ENCODE measurements around the gene EIF4A2.

The EIF4A2 gene

DNA sequence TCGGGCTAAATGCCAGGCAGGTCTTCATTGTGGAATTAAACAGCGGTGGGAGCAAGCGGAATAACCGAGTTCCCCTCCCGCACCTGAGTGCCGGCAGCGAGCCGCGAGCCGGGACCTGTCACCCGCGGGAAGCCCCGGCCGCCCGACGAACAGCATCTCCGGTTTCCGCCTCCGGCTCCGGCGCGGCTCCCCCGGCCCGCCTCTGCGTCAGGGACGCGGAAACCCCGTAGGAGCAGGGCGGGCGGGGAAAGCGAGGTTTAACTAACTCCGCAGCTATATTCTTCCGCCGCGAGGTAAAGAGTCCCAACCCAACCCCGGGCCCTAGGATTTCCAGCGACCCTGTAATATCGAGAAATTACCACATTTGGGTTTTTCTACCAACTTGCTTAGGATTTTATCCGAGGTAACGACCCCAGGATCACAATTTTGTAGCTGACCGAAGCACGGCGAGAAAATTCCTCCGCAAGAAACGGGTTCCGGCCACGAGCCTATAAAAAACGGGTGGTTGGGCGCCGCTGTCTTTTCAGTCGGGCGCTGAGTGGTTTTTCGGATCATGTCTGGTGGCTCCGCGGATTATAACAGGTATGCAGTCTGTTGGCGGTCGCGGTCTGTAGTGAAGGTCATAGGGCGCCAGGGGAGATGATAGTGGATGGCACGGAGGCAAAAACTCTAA is at the start of gene EIF4A2:
EIF4A2 (plus strand) TSS at position 520 of the 673 bp plus-strand sequence; CDS start at position 554, 34 bp downstream.
- peak; percentile 97 for DNase-seq

DNA sequence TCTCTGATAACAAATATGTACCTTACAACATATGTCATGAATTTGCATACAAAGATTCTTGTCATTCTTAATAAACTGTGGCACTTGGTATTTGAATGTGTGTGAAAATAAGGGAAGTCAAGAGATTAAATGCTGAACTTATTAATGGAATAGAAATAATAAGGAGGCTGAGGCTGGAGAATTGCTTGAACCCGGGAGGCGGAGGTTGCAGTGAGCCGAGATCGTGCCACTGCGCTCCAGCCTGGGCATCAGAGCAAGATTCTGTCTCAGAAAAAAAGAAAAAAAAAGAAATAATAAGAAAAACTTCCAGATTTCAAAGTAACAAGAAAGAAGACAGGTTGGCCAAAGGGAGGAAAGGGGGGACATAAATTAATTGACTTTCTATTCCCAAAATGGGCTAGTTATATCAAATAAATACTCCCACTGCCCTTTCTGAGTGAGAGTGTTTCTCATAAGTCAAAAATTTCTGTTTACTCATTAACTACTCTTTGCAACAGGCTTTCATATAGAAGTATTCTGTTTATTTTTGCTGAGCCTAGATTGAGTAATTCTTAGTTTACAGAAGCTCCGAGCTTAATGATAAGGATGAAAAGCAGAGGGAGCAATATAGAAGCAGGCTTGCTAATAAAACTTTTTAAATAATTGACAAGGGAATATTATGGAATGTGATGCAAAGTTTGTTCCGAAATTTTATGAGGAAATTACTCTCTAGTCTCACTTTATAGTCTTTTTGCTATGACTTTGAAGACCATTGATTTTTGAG is 40.6 kb upstream of the EIF4A2 start:
- no peak for DNase-seq

DNA sequence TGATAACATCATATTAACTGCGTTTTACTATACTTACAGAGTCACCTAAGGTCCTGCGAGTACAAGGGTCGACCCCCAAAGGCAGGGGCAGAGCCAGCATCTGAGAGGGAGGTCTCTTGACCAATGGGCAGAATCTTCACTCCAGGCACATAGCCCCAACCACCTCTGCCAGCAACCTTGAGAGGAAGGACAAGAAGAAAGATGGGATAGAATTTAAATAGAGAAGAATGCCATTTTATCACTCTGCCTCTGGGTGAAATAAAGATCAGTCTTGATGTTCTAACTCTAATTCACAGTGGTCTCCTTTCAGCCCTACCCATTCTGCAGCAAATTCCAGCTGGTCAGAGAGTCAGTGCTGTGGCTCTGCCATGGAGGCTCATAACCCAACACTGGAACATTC is 39.7 kb upstream of the EIF4A2 start:
- DNase-seq = no peak

DNA sequence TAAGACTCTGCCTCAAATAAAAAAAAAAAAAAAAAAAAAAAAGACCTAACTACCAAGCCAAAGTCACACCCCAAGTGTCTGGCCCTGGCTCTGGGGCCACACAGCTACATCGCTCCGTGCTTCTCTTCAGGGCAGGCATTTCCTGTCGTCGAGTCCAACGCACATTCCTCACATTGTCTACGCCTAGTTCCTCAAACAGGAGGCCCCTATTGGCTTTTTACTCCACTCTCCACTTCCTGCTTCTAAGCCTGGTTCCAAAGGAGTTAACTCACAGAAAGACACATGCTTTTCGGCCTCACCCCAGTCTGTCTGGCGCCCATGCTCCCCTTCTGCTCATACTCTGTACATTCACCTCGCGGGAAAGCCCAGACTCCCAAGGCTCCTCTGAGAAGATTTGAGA is 37.4 kb upstream of the EIF4A2 start:
- DNase-seq = no peak

- DNase-seq = no peak
These were observed 33.1 kb upstream of the EIF4A2 start for GRCh38 chr3:186750316-186750715.

- no peak for DNase-seq
These were observed 31.9 kb upstream of the EIF4A2 start for GRCh38 chr3:186751480-186751879.

GRCh38 chr3:186754006-186754405 is 29.4 kb upstream of the EIF4A2 start:
- no peak for DNase-seq

DNA sequence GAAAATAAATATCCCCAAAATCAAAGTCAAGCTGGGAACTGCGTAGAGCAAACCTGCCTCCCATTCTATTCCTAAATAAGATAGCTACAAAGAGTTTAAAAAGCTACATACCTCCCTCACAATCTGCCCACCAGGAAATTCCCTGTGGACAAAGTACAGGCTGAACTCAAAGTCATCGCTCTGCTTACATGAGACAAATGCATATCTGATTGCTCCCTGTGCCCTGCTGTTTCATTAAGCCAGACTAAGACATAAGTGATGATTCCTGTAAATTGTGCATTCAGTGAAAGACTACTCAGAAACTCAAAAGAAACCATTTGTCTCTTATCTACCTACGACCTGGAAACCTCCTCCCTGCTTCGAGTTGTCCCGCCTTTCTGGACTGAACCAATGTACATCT is 28.5 kb upstream of the EIF4A2 start:
- no peak for DNase-seq

DNA sequence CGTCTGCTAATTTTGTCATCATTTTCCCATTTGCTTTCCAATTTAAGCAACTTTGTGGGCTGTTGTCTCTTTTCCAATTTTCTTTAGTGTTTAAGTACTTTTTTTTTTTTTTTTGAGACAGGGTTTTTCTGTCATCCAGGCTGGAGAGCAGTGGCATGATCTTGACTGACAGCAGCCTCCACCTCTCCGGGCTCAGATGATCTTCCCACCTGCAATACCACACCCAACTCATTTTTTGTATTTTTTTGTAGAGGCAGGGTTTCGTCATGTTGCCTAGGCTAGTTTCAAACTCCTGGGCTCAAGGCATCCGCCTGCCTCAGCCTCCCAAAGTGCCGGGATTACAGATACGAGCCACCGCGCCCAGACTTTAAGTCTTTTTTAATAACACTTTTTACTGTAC is 26.2 kb upstream of the EIF4A2 start:
- no peak for DNase-seq

DNA sequence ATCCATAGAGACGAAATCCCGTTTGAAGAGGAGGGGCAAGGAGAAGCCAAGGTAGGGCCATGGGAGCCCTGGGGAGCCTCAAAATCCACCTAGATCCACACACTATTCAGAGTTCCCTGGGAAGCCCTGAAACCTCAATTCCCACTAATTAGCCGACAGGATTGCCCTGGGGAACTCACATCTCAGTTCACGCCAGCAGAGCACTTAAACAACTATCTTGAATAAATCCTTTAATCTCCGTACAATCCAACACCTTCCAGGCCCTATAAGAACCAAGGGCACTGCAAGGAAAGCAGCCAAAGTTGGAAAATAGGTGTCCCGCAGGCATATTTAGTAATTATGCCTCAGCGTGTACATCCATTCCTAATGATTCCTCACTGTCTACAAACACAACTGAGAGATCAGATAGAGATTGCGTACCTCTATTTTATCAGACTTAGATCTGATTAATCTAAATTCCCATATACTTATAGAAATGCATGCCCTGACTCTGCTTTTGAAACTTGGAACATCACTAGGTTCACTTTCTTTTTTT is 25.6 kb upstream of the EIF4A2 start:
- no peak for DNase-seq

- DNase-seq = no peak
These were observed 24.0 kb upstream of the EIF4A2 start for GRCh38 chr3:186759231-186759930.

- DNase-seq = no peak
These were observed 23.1 kb upstream of the EIF4A2 start for GRCh38 chr3:186760141-186760833.

GRCh38 chr3:186760897-186761447 is 22.4 kb upstream of the EIF4A2 start:
- no peak for DNase-seq

- DNase-seq = no peak
These were observed 11.1 kb upstream of the EIF4A2 start for GRCh38 chr3:186772281-186772694.

GRCh38 chr3:186772701-186773417 is 10.5 kb upstream of the EIF4A2 start:
- DNase-seq = peak; percentile 87

DNA sequence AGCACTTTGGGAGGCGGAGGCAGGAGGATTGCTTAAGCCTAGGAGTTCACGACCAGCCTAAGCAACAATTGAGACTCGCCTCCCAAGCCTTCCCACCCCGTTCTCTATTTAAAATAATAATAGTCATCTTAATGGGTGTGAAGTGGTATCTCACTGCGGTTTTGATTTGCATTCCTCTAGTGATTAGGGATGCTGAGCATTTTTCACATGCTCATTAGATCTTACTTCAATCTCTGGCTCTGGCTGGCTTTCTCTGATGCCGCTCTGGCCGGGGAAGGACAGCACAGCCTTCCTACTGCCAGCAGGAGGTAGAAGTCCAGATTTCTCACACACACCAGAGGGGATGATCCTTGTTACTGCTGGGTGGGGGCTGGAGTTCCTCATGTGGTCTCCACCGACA is 7.4 kb upstream of the EIF4A2 start:
- DNase-seq = no peak

DNA sequence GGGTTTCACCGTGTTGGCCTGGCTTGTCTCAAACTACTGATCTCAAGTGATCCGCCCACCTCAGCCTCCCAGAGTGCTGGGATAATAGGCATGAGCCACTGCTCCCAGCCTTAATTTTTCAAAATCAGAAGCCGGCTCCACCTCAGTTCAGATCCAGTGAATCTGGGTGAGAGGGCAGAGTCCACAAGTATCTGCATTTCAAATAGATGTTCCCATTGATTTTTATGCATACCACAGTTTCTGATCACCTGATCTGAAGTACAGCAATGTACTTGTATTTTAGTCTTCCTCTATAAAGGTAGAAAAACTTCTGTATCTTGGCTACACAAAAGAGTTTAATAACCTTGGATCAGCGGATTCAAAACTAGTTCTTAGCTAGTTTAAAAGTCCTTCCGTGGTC is 4.2 kb upstream of the EIF4A2 start:
- DNase-seq = no peak

DNA sequence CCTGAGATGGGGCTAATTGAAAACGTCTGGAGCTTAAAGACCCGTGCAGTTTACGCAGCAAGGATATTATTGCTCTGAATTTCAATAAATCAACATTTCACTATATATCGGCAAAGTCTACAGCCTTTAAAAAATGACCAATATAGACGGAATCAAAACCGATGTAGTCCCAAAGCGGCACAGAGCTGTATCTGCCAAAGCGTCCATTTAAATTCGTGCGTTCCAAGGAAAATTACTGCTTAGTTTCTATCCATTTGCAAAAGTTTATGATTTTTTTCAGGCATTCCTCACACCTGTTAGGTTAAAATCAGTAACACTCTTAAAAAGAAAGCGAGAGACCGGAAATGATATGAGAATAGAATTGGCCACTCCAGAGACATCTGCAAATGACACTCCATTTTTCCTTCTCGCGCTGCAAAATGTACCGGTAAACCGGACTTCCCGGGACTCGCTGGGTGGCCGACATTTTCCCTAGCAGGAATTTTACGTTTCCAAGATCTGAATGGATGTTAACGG is 777 bp upstream of the EIF4A2 start:
- no peak for DNase-seq

GRCh38 chr3:186783731-186784515 is 546 bp downstream of the EIF4A2 start:
- peak; percentile 93 for DNase-seq

GRCh38 chr3:186784820-186785494 is 1.6 kb downstream of the EIF4A2 start:
- DNase-seq = no peak
